Kidney (tissue), 14 donors: Measurements from ENCODE around the gene DOP1B. TPM values are rescaled to one million over a fixed set of nuclear protein-coding genes. Genes with fewer than 3 reads are reported as not detected.

ENCODE experiments used
- DNase-seq, 5 donors: peaks; one replicate each; pipeline ENCODE4 v3.0.0-alpha.2; 2013 to 2020
- FAIRE-seq: peaks from 2 replicates; lab custom pipeline; 2012; peaks lifted over from hg19 to GRCh38; lab: Jason Lieb, UNC
- H3K27ac ChIP-seq, 2 donors: one replicate each; pipeline ENCODE4 v1.7.0; 2013; ENCODE audit warnings: low read depth in 2 of 2, low read length in 2 of 2, inconsistent platforms in 1 of 2
- H3K27me3 ChIP-seq: one replicate; pipeline ENCODE4 v1.7.1; 2013; ENCODE audit warnings: low read length, inconsistent platforms; ENCODE audit not compliant: control insufficient read depth, insufficient read depth
- H3K36me3 ChIP-seq, 3 donors: one replicate each; pipeline versions ENCODE4 v1.7.0 to v1.7.1; 2013; ENCODE audit warnings: low read length in 3 of 3, control low read depth in 1 of 3, inconsistent platforms in 1 of 3; ENCODE audit not compliant: insufficient read depth in 3 of 3, control insufficient read depth in 2 of 3
- H3K4me1 ChIP-seq, 3 donors: one replicate each; pipeline versions ENCODE4 v1.7.0 to v1.7.1; 2013; ENCODE audit warnings: low read length in 3 of 3, inconsistent platforms in 1 of 3, low read depth in 1 of 3; ENCODE audit not compliant: control insufficient read depth in 2 of 3, insufficient read depth in 2 of 3
- H3K4me3 ChIP-seq, 3 donors: one replicate each; pipeline versions ENCODE4 v1.7.0 to v1.8.1; 2013; ENCODE audit warnings: low read length in 3 of 3, control low read depth in 1 of 3, inconsistent platforms in 1 of 3
- H3K9ac ChIP-seq, 3 donors: one replicate each; pipeline versions ENCODE4 v1.7.0 to v1.7.1; 2013; ENCODE audit warnings: low read length in 3 of 3, control low read depth in 1 of 3, inconsistent platforms in 1 of 3
- H3K9me3 ChIP-seq, 3 donors: one replicate each; pipeline versions ENCODE4 v1.7.0 to v1.7.1; 2013; ENCODE audit warnings: low read length in 3 of 3, control low read depth in 1 of 3, inconsistent platforms in 1 of 3; ENCODE audit not compliant: control insufficient read depth in 2 of 3, insufficient read depth in 1 of 3
- intact Hi-C: fragments of 100-400 bp; cut with DNase I; formaldehyde crosslinking; loops from one replicate; pipeline ENCODE4 v1.11.1; 2022
- polyA plus RNA-seq: library from polyadenylated mRNA; stranded (reverse); fragments of 350-450 nt; fragmentation: Illumina TruSeq; extraction: RNeasy Lipid Tissue Mini Kit (QIAGEN cat#74804); gene quantifications from one replicate; pipeline ENCODE4 v1.2.3, GENCODE V29; 2014; ENCODE audit warnings: low read depth, low replicate concordance; ENCODE audit not compliant: insufficient read depth
- total RNA-seq: library from RNA; stranded (reverse); fragmentation: NEBNext Ultra II Directional; extraction: Animal tissue kit (Norgen Biotek cat#: 25700); gene quantifications from one replicate; pipeline ENCODE4 v1.2.1, GENCODE V29; 2021
- TF ChIP-seq, protein P1 (sequence below): IDR thresholded peaks from 3 replicates; pipeline ENCODE4 v1.5.1; 2012; ENCODE audit warnings: mild to moderate bottlenecking, moderate library complexity, borderline replicate concordance; ENCODE audit not compliant: insufficient read depth; ENCODE audit errors: extremely low read depth
- donor health status: control.
- donor health status: control.
- donor health status: control.
- donor health status: control.
- donor health status: control.
- donor health status: DM: yes; HTN: yes; CAD: no.
- donor health status: Normal renal cell carcinoma (clear cell type).

DOP1B gene
- total and polyA plus RNA-seq, 2 donors from 2014 or later = 1.2 to 19.2 TPM

DNA sequence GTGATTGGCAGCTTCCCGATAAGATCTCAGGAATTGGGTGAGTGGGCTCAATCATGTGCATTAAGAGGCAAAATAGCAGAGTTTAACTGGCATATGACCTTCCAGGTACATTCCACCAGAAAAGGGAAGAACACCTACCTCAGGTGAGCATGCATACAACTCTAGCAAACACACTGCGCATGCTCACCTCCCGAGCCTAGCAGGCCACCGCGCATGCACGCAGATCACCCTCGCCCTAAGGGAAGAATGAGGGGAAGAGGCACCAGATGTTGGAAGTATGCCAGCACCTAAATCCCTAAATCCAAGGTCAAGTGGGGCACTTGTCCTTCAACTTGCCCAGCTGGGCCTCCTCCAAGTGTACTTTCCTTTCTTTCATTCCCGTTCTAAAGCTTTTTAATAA is 45.4 kb upstream of the DOP1B start:
- Histone ChIP-seq H3K4me3 (no peak overlapping the region), H3K36me3 (no peaks in the 10 kb centered on the region), H3K9ac (no peak overlapping the region), H3K4me1 (peaks cover 0 to 5% (median 2%) of the 10 kb centered on the region in 3 donors), H3K27me3 (no peaks in the 10 kb centered on the region), H3K27ac (peak overlapping the region in 1 of 2 donors; percentile 11), H3K9me3 (no peaks in the 10 kb centered on the region)
- TF ChIP-seq, protein P1, sequence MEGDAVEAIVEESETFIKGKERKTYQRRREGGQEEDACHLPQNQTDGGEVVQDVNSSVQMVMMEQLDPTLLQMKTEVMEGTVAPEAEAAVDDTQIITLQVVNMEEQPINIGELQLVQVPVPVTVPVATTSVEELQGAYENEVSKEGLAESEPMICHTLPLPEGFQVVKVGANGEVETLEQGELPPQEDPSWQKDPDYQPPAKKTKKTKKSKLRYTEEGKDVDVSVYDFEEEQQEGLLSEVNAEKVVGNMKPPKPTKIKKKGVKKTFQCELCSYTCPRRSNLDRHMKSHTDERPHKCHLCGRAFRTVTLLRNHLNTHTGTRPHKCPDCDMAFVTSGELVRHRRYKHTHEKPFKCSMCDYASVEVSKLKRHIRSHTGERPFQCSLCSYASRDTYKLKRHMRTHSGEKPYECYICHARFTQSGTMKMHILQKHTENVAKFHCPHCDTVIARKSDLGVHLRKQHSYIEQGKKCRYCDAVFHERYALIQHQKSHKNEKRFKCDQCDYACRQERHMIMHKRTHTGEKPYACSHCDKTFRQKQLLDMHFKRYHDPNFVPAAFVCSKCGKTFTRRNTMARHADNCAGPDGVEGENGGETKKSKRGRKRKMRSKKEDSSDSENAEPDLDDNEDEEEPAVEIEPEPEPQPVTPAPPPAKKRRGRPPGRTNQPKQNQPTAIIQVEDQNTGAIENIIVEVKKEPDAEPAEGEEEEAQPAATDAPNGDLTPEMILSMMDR = no peak
- no peak for DNase-seq
- intact Hi-C loops = no loop called here
- no peak for FAIRE-seq

DNA sequence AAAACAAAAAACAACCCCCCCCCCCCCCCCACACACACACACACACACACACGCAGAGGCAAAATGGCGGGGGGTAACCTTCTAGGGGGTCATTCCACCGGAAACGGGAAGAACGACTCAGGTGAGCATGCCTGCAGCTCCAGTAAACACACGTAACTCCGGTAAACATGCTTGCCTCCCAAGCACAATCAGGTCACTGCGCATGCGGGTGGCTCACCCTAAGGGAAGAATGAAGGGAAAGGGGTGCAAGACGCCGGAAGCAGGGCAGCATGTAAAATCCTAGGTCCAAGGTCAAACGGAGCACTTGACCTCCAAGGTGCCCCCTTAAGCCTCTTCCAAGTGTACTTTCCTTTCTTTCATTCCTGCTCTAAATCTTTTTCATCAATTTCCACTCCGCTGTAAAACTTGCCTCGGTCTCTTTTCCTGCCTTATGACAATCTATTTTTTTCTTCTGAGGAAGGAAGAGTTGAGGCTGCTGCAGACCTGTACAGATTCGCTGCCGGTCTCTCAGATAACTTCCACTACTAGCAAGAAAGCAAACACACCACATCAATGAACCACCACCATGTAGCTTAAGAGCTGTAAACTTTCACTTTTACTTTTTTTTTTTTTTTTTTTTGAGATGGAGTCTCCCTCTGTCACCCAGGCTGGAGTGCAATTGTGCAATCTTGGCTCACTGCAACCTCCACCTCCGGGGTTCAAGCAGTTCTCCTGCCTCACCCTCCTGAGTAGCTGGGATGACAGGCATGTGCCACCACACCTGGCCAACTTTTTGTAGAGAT is 42.8 kb upstream of the DOP1B start:
- Histone ChIP-seq H3K4me3 (peak overlapping the region in 1 of 3 donors; percentile 32), H3K9me3 (peaks cover 0 to 2% (median 0%) of the 10 kb centered on the region in 3 donors), H3K27ac (peak overlapping the region; percentile 73 to 80), H3K27me3 (no peaks in the 10 kb centered on the region), H3K4me1 (peaks cover 0 to 5% (median 2%) of the 10 kb centered on the region in 3 donors), H3K9ac (no peak overlapping the region), H3K36me3 (no peaks in the 10 kb centered on the region)
- intact Hi-C loops = no loop called here
- no peak for FAIRE-seq
- TF ChIP-seq, protein P1 = no peak
- peak in 1 of 5 donors; percentile 85 for DNase-seq

DNA sequence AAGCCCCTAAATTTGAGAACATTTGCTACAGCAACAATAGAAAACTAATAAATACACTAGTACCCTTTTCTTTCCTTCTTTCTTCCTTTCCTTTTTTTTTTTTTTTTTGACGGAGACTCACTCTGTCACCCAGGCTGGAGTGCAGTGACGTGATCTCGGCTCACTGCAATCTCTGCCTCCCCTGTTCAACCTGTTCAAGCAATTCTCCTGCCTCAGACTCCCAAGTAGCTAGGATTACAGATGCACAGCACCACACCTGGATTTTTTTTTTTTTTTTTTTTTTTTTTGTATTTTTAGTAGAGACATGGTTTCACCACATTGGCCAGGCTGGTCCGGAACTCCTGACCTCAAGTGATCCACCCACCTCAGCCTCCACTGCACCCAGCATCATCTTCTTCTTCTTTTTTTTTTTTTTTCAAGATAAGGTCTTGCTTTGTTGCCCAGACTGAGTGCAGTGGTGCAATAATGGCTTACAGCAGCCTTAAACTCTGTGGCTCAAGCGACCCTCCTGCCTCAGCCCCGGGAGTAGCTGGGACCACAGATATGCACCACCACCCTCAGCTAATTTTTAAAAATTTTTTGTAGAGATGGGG is 41.4 kb upstream of the DOP1B start:
- Histone ChIP-seq H3K27ac (no peak overlapping the region), H3K9ac (no peak overlapping the region), H3K4me3 (no peak overlapping the region), H3K4me1 (peaks cover 0 to 5% (median 2%) of the 10 kb centered on the region in 3 donors), H3K9me3 (peaks cover 0 to 2% (median 0%) of the 10 kb centered on the region in 3 donors), H3K27me3 (no peaks in the 10 kb centered on the region), H3K36me3 (no peaks in the 10 kb centered on the region)
- intact Hi-C loops = no loop called here
- TF ChIP-seq, protein P1 = no peak
- FAIRE-seq (no peak), DNase-seq (no peak)
